Endothelial cell (in vitro differentiated cells): Measurements from ENCODE around the gene P4HA1. TPM values are rescaled to one million over a fixed set of nuclear protein-coding genes. Genes with fewer than 3 reads are reported as not detected.
A peak's percentile ranks its signal among the peaks of the same experiment; 100 is the strongest.
"Not testable (repeated sequence)": the region's sequence is repeated elsewhere in the genome, so short reads cannot be mapped to it uniquely, and the experiment has no call there.

ENCODE experiments used
- DNase-seq: peaks from one replicate; pipeline ENCODE4 v3.0.0; 2021; ENCODE audit warnings: low spot score
- H3K27ac Mint-ChIP-seq: one replicate; pipeline ENCODE4 v1.8.0; 2021; ENCODE audit warnings: mixed read lengths, inconsistent platforms; ENCODE audit not compliant: unreplicated experiment
- H3K27me3 Mint-ChIP-seq: one replicate; pipeline ENCODE4 v1.8.0; 2021; ENCODE audit warnings: mild to moderate bottlenecking, moderate library complexity, mixed read lengths, inconsistent platforms; ENCODE audit not compliant: unreplicated experiment
- H3K36me3 Mint-ChIP-seq: one replicate; pipeline ENCODE4 v1.8.0; 2021; ENCODE audit warnings: mild to moderate bottlenecking, low read depth, mixed read lengths, inconsistent platforms; ENCODE audit not compliant: unreplicated experiment
- H3K4me1 Mint-ChIP-seq: one replicate; pipeline ENCODE4 v1.8.0; 2021; ENCODE audit warnings: mild to moderate bottlenecking, mixed read lengths, inconsistent platforms; ENCODE audit not compliant: unreplicated experiment
- H3K4me3 Mint-ChIP-seq: one replicate; pipeline ENCODE4 v1.8.0; 2021; ENCODE audit warnings: mild to moderate bottlenecking, mixed read lengths, inconsistent platforms; ENCODE audit not compliant: unreplicated experiment
- H3K9me3 Mint-ChIP-seq: one replicate; pipeline ENCODE4 v1.8.0; 2021; ENCODE audit warnings: mixed read lengths, inconsistent platforms; ENCODE audit not compliant: unreplicated experiment
- total RNA-seq: library from RNA; stranded (reverse); fragmentation: NEBNext Ultra II Directional; extraction: Animal tissue kit (Norgen Biotek cat#: 25700); gene quantifications from one replicate; pipeline ENCODE4 v1.2.1, GENCODE V29; 2021; ENCODE audit not compliant: unreplicated experiment
- TF ChIP-seq, protein P1 (sequence below): fragments of 200-600 bp; sonication (generic); IDR thresholded peaks from one replicate; pipeline ENCODE4 v1.5.0; 2021; ENCODE audit warnings: antibody characterized with exemption; ENCODE audit not compliant: unreplicated experiment

Gene P4HA1
- total RNA-seq, 1 donor from 2014 or later: 20.4 TPM

DNA sequence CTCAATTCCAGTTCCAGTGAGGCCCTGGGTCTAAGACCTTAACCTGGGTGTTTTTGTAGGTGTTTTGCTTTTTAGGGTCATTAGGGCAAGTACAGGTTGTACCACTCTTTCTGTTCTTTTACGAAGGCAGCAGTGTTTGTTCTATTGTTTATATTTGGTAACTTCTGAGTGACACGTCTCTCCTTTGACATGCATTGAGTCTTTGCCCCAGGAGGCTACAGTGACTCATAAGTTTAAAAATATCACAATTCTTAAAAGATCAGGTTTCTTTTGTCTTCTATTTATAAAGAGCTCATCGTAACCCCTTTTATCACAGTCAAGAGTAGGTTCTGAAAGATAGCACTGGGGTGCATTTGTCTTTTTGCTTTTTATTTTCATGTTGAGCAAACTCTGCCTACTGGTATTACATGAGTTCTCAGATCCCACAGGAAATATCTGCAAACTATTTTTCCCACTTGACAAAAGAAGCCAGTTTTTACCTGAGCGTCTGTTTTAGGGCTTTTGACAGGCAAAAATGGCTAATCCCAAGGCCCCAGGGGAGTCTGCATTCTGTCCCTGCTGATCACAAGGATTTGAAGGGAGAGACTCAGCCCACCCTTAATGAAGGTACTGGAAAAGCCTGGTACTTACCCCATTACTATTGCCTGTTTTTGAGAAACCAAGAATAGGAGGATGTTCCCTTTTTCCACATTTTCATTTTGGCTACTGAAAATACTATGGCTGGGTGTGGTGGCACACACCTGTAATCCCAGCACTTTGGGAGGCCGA lies 21.5 kb upstream of the P4HA1 start:
- Mint-ChIP-seq H3K4me3 (no peak overlapping the region), H3K4me1 (no peaks in the 10 kb centered on the region), H3K27ac (no peak overlapping the region), H3K9me3 (no peaks in the 10 kb centered on the region), H3K36me3 (peaks cover 6% of the 10 kb centered on the region), H3K27me3 (no peaks in the 10 kb centered on the region)
- no peak for DNase-seq
- TF ChIP-seq, protein P1, sequence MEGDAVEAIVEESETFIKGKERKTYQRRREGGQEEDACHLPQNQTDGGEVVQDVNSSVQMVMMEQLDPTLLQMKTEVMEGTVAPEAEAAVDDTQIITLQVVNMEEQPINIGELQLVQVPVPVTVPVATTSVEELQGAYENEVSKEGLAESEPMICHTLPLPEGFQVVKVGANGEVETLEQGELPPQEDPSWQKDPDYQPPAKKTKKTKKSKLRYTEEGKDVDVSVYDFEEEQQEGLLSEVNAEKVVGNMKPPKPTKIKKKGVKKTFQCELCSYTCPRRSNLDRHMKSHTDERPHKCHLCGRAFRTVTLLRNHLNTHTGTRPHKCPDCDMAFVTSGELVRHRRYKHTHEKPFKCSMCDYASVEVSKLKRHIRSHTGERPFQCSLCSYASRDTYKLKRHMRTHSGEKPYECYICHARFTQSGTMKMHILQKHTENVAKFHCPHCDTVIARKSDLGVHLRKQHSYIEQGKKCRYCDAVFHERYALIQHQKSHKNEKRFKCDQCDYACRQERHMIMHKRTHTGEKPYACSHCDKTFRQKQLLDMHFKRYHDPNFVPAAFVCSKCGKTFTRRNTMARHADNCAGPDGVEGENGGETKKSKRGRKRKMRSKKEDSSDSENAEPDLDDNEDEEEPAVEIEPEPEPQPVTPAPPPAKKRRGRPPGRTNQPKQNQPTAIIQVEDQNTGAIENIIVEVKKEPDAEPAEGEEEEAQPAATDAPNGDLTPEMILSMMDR: no peak

DNA sequence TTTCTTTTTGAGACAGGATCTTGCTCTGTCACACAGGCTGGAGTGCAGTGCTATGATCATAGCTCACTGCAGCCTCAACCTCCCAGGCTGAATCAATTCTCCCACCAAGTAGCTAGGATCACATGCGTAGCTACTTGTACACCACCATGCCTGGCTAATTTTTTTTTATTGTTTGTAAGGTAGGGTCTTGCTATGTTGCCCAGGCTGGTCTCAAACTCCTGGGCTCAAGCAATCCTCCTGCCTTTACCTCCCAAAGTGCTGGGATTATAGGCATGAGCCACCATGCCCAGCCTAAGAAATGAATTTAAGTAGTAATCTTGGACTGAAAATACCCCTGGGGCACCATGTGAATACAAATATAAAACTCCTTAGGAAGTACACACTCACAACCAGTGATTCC lies 19.4 kb upstream of the P4HA1 start:
- Mint-ChIP-seq H3K4me3 (no peak overlapping the region), H3K4me1 (no peaks in the 10 kb centered on the region), H3K27ac (no peak overlapping the region), H3K9me3 (no peaks in the 10 kb centered on the region), H3K36me3 (peaks cover 6% of the 10 kb centered on the region), H3K27me3 (peaks cover under 1% of the 10 kb centered on the region)
- TF ChIP-seq, protein P1: no peak
- no peak for DNase-seq

DNA sequence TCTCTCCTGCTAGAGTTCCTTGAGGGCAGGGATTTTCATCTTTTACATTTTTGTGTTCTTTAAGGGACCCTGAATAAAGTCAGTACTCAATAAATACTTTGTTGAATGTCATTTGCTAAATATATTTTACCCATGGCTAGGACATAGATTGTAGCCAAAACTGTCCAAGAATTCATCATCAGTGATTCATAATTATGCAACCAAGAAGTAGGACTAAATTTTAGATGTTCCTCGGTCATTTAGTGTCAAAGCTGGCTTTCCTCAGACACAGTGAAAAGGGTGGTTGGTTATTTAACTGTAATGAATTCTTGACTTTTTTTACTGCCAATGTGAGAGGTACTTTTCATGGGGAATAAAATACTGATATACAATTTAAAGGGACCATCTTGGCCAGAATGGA lies 16.9 kb upstream of the P4HA1 start:
- TF ChIP-seq, protein P1: no peak
- Mint-ChIP-seq H3K36me3 (peaks cover 14% of the 10 kb centered on the region), H3K9me3 (no peaks in the 10 kb centered on the region), H3K27ac (no peak overlapping the region), H3K4me1 (peaks cover 4% of the 10 kb centered on the region), H3K4me3 (no peak overlapping the region), H3K27me3 (peaks cover 5% of the 10 kb centered on the region)
- DNase-seq: no peak

DNA sequence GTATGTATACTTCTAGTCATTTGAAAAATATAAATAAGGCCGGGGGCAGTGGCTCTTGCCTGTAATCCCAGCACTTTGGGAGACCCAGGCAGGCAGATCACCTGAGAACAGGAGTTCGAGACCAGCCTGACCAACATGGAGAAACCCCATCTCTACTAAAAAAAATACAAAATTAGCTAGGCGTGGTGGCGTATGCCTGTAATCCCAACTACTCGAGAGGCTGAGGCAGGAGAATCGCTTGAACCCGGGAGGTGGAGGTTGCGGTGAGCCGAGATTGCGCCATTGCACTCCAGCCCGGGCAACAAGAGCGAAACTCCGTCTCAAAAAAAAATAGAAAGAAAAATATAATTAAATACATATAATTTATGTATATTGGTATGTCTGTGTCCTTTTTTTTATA lies 15.4 kb upstream of the P4HA1 start:
- not testable (repeated sequence) for H3K27me3 Mint-ChIP-seq, H3K4me1 Mint-ChIP-seq, H3K4me3 Mint-ChIP-seq, H3K27ac Mint-ChIP-seq, DNase-seq, H3K9me3 Mint-ChIP-seq
- peaks cover 18% of the 10 kb centered on the region for H3K36me3 Mint-ChIP-seq

DNA sequence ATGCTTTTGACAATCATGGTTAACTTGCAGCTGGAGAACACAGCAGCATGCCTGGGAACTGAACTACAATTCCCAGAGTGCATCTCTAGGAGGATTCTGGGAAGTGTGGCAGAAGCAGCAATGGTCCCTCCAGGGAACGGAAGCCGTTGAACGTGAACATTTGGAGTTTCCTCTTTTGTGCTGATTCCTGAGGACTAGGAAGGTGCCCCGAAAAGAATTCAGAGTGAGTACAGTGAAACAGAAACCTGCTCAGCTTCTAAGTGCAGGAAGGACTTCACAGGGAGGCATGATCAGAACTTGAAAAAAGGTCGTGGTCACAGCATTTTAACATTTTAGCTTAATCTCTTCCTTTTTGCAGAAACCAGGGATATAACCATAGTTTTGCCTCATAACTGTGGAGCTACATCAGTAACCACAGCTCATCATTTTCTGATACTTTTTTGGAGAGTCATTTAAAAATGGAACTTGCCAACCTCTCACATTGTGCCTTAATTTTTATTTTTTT lies 13.7 kb upstream of the P4HA1 start, which contains the start of gene NUDT13:
NUDT13 (plus strand) TSS at position 111 of the 505 bp plus-strand sequence. CDS start 3,911 bp downstream, outside the sequence.
- Mint-ChIP-seq H3K27me3 (peaks cover 5% of the 10 kb centered on the region), H3K9me3 (no peaks in the 10 kb centered on the region)

DNA sequence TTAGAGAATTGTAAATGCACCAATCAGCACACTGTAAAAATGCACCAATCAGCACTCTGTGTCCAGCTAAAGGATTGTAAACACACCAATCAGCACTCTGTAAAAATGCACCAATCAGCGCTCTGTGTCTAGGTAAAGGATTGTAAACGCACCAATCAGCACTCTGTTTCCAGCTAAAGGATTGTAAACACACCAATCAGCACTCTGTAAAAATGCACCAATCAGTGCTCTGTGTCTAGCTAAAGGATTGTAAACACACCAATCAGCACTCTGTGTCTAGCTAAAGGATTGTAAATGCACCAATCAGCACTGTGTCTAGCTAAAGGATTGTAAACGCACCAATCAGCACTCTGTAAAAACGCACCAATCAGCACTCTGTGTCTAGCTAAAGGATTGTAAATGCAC lies 12.6 kb upstream of the P4HA1 start:
- not testable (repeated sequence) for DNase-seq, H3K27me3 Mint-ChIP-seq, H3K4me3 Mint-ChIP-seq, H3K27ac Mint-ChIP-seq, H3K4me1 Mint-ChIP-seq, H3K9me3 Mint-ChIP-seq
- peaks cover 18% of the 10 kb centered on the region for H3K36me3 Mint-ChIP-seq

More for the DNA sequence above, 13.7 kb upstream of the P4HA1 start, which contains the start of gene NUDT13:
- TF ChIP-seq, protein P1: no peak
- DNase-seq: peak; percentile 57
- H3K36me3 Mint-ChIP-seq: peaks cover 18% of the 10 kb centered on the region
- H3K4me3 Mint-ChIP-seq: peak within 1 kb of the TSS; percentile 96
- peaks cover 4% of the 10 kb centered on the region for H3K4me1 Mint-ChIP-seq
- peak within 1 kb of the TSS; percentile 99 for H3K27ac Mint-ChIP-seq
